ENCODE data around the gene ICA1. TPM values are rescaled to one million over a fixed set of nuclear protein-coding genes. Genes with fewer than 3 reads are reported as not detected.

The ICA1 gene
- polyA plus RNA-seq, 1 experiment: not detected

DNA sequence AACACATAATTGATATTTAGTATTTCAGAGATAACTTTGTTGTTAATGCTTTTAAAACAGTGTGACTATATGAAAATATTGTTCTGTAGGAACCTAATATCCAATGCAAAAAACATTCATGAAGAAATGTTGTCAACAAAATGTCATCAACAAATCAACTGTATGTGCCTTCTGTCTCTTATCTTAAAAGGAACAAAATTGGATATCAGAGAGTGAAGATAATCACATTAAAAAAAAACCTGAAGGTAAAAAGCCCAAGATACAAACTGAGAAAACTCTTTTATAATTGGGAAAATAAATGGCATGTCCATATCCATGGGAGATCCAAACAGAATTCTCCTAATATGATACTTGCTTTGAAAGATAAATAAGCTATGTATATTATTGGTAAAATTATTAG lies 33.9 kb downstream of the ICA1 start:
- DNase-seq (ENCODE audit: low read depth, low spot score): no peak
- Histone ChIP-seq H3K27ac (ENCODE audit: low read depth, low read length) (no peak overlapping the region), H3K4me3 (ENCODE audit: low read depth, low read length) (no peak overlapping the region), H3K27me3 (ENCODE audit: control insufficient read depth, insufficient read depth, low read length) (no peaks in the 10 kb centered on the region), H3K9me3 (ENCODE audit: control insufficient read depth, insufficient read depth, low read length) (no peaks in the 10 kb centered on the region)
- CTCF ChIA-PET: no interaction called here
- POLR2A ChIA-PET: no interaction called here
- TF ChIP-seq, protein P1, sequence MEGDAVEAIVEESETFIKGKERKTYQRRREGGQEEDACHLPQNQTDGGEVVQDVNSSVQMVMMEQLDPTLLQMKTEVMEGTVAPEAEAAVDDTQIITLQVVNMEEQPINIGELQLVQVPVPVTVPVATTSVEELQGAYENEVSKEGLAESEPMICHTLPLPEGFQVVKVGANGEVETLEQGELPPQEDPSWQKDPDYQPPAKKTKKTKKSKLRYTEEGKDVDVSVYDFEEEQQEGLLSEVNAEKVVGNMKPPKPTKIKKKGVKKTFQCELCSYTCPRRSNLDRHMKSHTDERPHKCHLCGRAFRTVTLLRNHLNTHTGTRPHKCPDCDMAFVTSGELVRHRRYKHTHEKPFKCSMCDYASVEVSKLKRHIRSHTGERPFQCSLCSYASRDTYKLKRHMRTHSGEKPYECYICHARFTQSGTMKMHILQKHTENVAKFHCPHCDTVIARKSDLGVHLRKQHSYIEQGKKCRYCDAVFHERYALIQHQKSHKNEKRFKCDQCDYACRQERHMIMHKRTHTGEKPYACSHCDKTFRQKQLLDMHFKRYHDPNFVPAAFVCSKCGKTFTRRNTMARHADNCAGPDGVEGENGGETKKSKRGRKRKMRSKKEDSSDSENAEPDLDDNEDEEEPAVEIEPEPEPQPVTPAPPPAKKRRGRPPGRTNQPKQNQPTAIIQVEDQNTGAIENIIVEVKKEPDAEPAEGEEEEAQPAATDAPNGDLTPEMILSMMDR (IDR thresholded peaks at IDR 0.05; ENCODE audit: low read depth, low read length): no peak

- ChIA-PET POLR2A (no interaction called here), CTCF (no interaction called here)
- Histone ChIP-seq H3K9me3 (ENCODE audit: control insufficient read depth, insufficient read depth, low read length) (no peaks in the 10 kb centered on the region), H3K27ac (ENCODE audit: low read depth, low read length) (no peak overlapping the region), H3K4me3 (ENCODE audit: low read depth, low read length) (no peak overlapping the region), H3K27me3 (ENCODE audit: control insufficient read depth, insufficient read depth, low read length) (no peaks in the 10 kb centered on the region)
- TF ChIP-seq, protein P1 (IDR thresholded peaks at IDR 0.05; ENCODE audit: low read depth, low read length): no peak
- DNase-seq (ENCODE audit: low read depth, low spot score): no peak
Measured at GRCh38 chr7:8227261-8227660, 34.7 kb downstream of the ICA1 start.

DNA sequence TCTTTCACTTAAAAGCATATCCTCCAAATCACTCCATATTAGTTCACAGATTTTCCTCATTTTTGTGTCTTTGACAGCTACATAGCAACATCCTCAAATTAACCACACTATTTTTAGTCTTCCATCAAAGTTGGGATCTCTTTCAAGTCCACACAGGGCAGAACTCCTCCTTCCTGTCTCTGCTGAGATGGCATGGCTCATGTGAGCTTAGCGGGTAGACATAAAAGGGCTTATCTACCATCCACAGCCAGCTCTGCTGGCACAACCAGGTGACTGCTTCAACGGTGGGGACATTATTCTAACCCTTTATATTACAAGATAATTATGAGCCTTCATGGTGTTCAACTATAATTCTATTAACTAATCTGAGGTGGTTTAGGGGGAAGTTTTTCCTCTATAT lies 35.5 kb downstream of the ICA1 start:
- CTCF ChIA-PET: no interaction called here

GRCh38 chr7:8221567-8221966 lies 40.4 kb downstream of the ICA1 start:
- H3K27me3 ChIP-seq (ENCODE audit: control insufficient read depth, insufficient read depth, low read length): no peaks in the 10 kb centered on the region
- H3K27ac ChIP-seq (ENCODE audit: low read depth, low read length): no peak overlapping the region
- DNase-seq (ENCODE audit: low read depth, low spot score): no peak
- ChIA-PET POLR2A (no interaction called here), CTCF (no interaction called here)
- H3K4me3 ChIP-seq (ENCODE audit: low read depth, low read length): no peak overlapping the region
- TF ChIP-seq, protein P1 (IDR thresholded peaks at IDR 0.05; ENCODE audit: low read depth, low read length): no peak
- no peaks in the 10 kb centered on the region for H3K9me3 ChIP-seq (ENCODE audit: control insufficient read depth, insufficient read depth, low read length)

More for the DNA sequence above, 35.5 kb downstream of the ICA1 start:
- Histone ChIP-seq H3K27me3 (ENCODE audit: control insufficient read depth, insufficient read depth, low read length) (no peaks in the 10 kb centered on the region), H3K4me3 (ENCODE audit: low read depth, low read length) (no peak overlapping the region), H3K9me3 (ENCODE audit: control insufficient read depth, insufficient read depth, low read length) (no peaks in the 10 kb centered on the region), H3K27ac (ENCODE audit: low read depth, low read length) (no peak overlapping the region)
- no peak for DNase-seq (ENCODE audit: low read depth, low spot score)
- POLR2A ChIA-PET: no interaction called here
- TF ChIP-seq, protein P1 (IDR thresholded peaks at IDR 0.05; ENCODE audit: low read depth, low read length): no peak

GRCh38 chr7:8221101-8221495 lies 40.9 kb downstream of the ICA1 start:
- POLR2A ChIA-PET: no interaction called here
- no peak overlapping the region for H3K4me3 ChIP-seq (ENCODE audit: low read depth, low read length)
- H3K27me3 ChIP-seq (ENCODE audit: control insufficient read depth, insufficient read depth, low read length): no peaks in the 10 kb centered on the region
- DNase-seq (ENCODE audit: low read depth, low spot score): no peak
- TF ChIP-seq, protein P1 (IDR thresholded peaks at IDR 0.05; ENCODE audit: low read depth, low read length): no peak
- no peaks in the 10 kb centered on the region for H3K9me3 ChIP-seq (ENCODE audit: control insufficient read depth, insufficient read depth, low read length)
- no peak overlapping the region for H3K27ac ChIP-seq (ENCODE audit: low read depth, low read length)
- CTCF ChIA-PET: interaction anchor here (1.1 kb wide), 1 partner anchor 540 kb away, joined by 7 read pairs; no protein-coding TSS in a partner anchor
